WTC11 (cell line): ENCODE results near the gene PLCB3. TPM values are rescaled to one million over a fixed set of nuclear protein-coding genes. Genes with fewer than 3 reads are reported as not detected.

Source experiments
- ATAC-seq: fragments of 200-7000 bp; cut with Tn5 transposase; 2 replicates; pipeline ENCODE4 v1.10.0; 2021; ENCODE audit warnings: mild to moderate bottlenecking, moderate library complexity
- CTCF ChIA-PET: fragments of 300-600 bp; sonication (Branson Sonifier 250); formaldehyde crosslinking; loops from one replicate; lab custom pipeline; 2021; ENCODE audit warnings: antibody characterized with exemption; lab: Charles Lee
- POLR2A ChIA-PET: fragments of 350-600 bp; sonication (Branson Sonifier 250); formaldehyde crosslinking; loops from one replicate; lab custom pipeline; 2021; ENCODE audit warnings: antibody characterized with exemption; lab: Charles Lee
- DNase-seq: peaks from one replicate; pipeline ENCODE4 v3.0.0; 2021; ENCODE audit warnings: low spot score
- H3K27ac Mint-ChIP-seq: 2 replicates; pipeline ENCODE4 v1.8.0; 2021; ENCODE audit warnings: mixed read lengths
- H3K27me3 Mint-ChIP-seq: 2 replicates; pipeline ENCODE4 v1.8.0; 2021; ENCODE audit warnings: low read depth, mild to moderate bottlenecking, moderate library complexity, mixed read lengths
- H3K36me3 Mint-ChIP-seq: 2 replicates; pipeline ENCODE4 v1.8.0; 2021; ENCODE audit warnings: mixed read lengths
- H3K4me1 Mint-ChIP-seq: 2 replicates; pipeline ENCODE4 v1.8.0; 2022; ENCODE audit warnings: mixed read lengths
- H3K4me3 Mint-ChIP-seq: 2 replicates; pipeline ENCODE4 v1.8.0; 2021; ENCODE audit warnings: mild to moderate bottlenecking, moderate library complexity, mixed read lengths
- H3K9me3 Mint-ChIP-seq: 2 replicates; pipeline ENCODE4 v1.8.0; 2021; ENCODE audit warnings: mixed read lengths
- ATF2 ChIP-seq: sonication (generic); formaldehyde crosslinking; IDR thresholded peaks from 2 replicates; pipeline ENCODE4 v1.8.1; 2022; ENCODE audit warnings: low read depth, missing genetic modification reagents, borderline replicate concordance
- ATF6 ChIP-seq: sonication (generic); formaldehyde crosslinking; IDR thresholded peaks from 2 replicates; pipeline ENCODE4 v1.8.1; 2023; ENCODE audit warnings: mild to moderate bottlenecking, missing genetic modification reagents
- E2F4 ChIP-seq: sonication (generic); formaldehyde crosslinking; IDR thresholded peaks from 2 replicates; pipeline ENCODE4 v1.8.1; 2022; ENCODE audit warnings: low read depth, mild to moderate bottlenecking, moderate library complexity, missing genetic modification reagents, borderline replicate concordance
- IRF2 ChIP-seq: sonication (generic); formaldehyde crosslinking; IDR thresholded peaks from 2 replicates; pipeline ENCODE4 v1.8.0; 2022; ENCODE audit warnings: low read depth, missing genetic modification reagents, borderline replicate concordance
- MLX ChIP-seq: sonication (generic); formaldehyde crosslinking; IDR thresholded peaks from 2 replicates; pipeline ENCODE4 v1.8.1; 2023; ENCODE audit warnings: mild to moderate bottlenecking, missing genetic modification reagents, moderate library complexity
- NFATC4 ChIP-seq: fragments of 250-450 bp; sonication (Bioruptor Pico); IDR thresholded peaks from 2 replicates; pipeline ENCODE4 v1.9.0; 2021; ENCODE audit warnings: mild to moderate bottlenecking
- NR3C1 ChIP-seq: sonication (generic); formaldehyde crosslinking; conservative IDR thresholded peaks from 2 replicates; pipeline ENCODE4 v1.8.1; 2023; ENCODE audit warnings: low read depth, mild to moderate bottlenecking, missing genetic modification reagents
- PRDM15 ChIP-seq: sonication (generic); formaldehyde crosslinking; IDR thresholded peaks from 2 replicates; pipeline ENCODE4 v1.8.0; 2022; ENCODE audit warnings: missing genetic modification reagents
- ZNF281 ChIP-seq: sonication (generic); formaldehyde crosslinking; IDR thresholded peaks from 2 replicates; pipeline ENCODE4 v1.8.0; 2023; ENCODE audit warnings: mild to moderate bottlenecking, missing genetic modification reagents
- total RNA-seq: library from RNA; stranded (reverse); gene quantifications from 3 replicates; pipeline ENCODE4 v1.2.3, GENCODE V29; 2021

The PLCB3 gene
- total RNA-seq, 1 experiment from 2014 or later: 97.4 TPM

- TF ChIP-seq E2F4 (CRISPR knock-in tag) (no peak), ATF2 (CRISPR knock-in tag) (no peak), NFATC4 (CRISPR knock-in tag) (no peak)
These were observed 40.6 kb downstream of the PLCB3 start (continued) for GRCh38 chr11:64291752-64292459.

- CTCF ChIA-PET: interaction anchor here (0.6 to 12.5 kb wide), 7 partner anchors 10 to 88 kb away, joined by 3 to 151 read pairs (median 3); partner anchors contain the start of genes ESRRA, PRDX5 and TRMT112
These were observed 41.3 kb downstream of the PLCB3 start for GRCh38 chr11:64292460-64293254.

GRCh38 chr11:64294774-64295173, 43.4 kb downstream of the PLCB3 start:
- CTCF ChIA-PET: interaction anchor here (0.7 to 0.8 kb wide), 2 partner anchors 10 to 11 kb away, joined by 3 read pairs; no protein-coding TSS in a partner anchor
- H3K4me3 Mint-ChIP-seq: no peak overlapping the region
- no peak for ATAC-seq

More at GRCh38 chr11:64292460-64293254, 41.3 kb downstream of the PLCB3 start:
- peak overlapping the region; percentile 60 for H3K4me3 Mint-ChIP-seq
- TF ChIP-seq MLX (no peak), PRDM15 (peak; percentile 57)
- TF ChIP-seq, all 79 proteins: peak for 1
- POLR2A ChIA-PET: interaction anchor here (0.8 kb wide), 1 partner anchor 8 kb away, joined by 3 read pairs; no protein-coding TSS in a partner anchor
- Mint-ChIP-seq H3K9me3 (no peaks in the 10 kb centered on the region), H3K27me3 (peaks cover 83% of the 10 kb centered on the region), H3K27ac (no peak overlapping the region), H3K36me3 (no peaks in the 10 kb centered on the region), H3K4me1 (peaks cover 12% of the 10 kb centered on the region)
- DNase-seq: no peak
- ATAC-seq: peak; percentile 27

More at GRCh38 chr11:64294774-64295173, 43.4 kb downstream of the PLCB3 start:
- Mint-ChIP-seq H3K27ac (no peak overlapping the region), H3K4me1 (peaks cover 13% of the 10 kb centered on the region), H3K27me3 (peaks cover 93% of the 10 kb centered on the region), H3K9me3 (no peaks in the 10 kb centered on the region), H3K36me3 (no peaks in the 10 kb centered on the region)
- TF ChIP-seq ZNF281 (CRISPR knock-in tag): no peak
- no peak for TF ChIP-seq ATF6 (CRISPR knock-in tag)
- no peak for TF ChIP-seq IRF2
- no peak for TF ChIP-seq NR3C1 (CRISPR knock-in tag)
- no peak for DNase-seq
- POLR2A ChIA-PET: no interaction called here
